Measurements from ENCODE around the gene AACS. TPM values are rescaled to one million over a fixed set of nuclear protein-coding genes. Genes with fewer than 3 reads are reported as not detected.

Gene AACS
- total and polyA plus RNA-seq, 2 experiments from 2014 or later = 24.2 to 33.2 TPM

DNA sequence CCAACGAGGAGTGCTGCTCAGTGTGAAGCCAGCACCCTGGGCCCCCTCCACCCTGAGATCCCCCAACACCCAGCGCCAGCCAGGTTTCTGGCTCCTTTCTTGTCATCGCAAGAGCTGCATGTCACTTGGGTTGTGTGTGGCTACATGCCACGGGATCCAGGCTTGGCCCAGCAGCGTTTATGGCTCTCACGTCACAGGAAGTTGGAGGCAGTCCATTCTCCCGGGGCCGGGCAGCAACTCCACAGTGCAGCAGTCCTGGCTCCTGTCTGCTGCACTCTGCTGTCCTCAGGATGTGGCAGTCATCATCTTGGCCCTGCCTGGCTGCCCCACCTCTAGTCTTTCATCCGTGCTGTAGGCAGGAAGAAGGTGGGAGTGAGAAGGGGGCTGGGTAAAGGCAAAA is 78.3 kb downstream of the AACS start:
- H3K9me3 ChIP-seq (ENCODE audit: low read depth) = no peaks in the 10 kb centered on the region
- no peak overlapping the region for H3K27ac ChIP-seq
- no peaks in the 10 kb centered on the region for H3K27me3 ChIP-seq
- no peaks in the 10 kb centered on the region for H3K4me1 ChIP-seq (ENCODE audit: insufficient read depth)
- WGBS (ENCODE audit: low lambda C conversion rate, missing lambda C conversion rate) = 63% methylated on average over 9 of the region's 9 CpGs
- no peaks in the 10 kb centered on the region for H3K9me2 ChIP-seq (replicated peaks; ENCODE audit: insufficient read depth)
- no peak overlapping the region for H2AFZ ChIP-seq
- no peaks in the 10 kb centered on the region for H3K79me2 ChIP-seq
- no peaks in the 10 kb centered on the region for H4K20me1 ChIP-seq (ENCODE audit: insufficient read depth, poor library complexity, severe bottlenecking)
- H3K4me3 ChIP-seq = no peak overlapping the region
- TF ChIP-seq, protein P1, sequence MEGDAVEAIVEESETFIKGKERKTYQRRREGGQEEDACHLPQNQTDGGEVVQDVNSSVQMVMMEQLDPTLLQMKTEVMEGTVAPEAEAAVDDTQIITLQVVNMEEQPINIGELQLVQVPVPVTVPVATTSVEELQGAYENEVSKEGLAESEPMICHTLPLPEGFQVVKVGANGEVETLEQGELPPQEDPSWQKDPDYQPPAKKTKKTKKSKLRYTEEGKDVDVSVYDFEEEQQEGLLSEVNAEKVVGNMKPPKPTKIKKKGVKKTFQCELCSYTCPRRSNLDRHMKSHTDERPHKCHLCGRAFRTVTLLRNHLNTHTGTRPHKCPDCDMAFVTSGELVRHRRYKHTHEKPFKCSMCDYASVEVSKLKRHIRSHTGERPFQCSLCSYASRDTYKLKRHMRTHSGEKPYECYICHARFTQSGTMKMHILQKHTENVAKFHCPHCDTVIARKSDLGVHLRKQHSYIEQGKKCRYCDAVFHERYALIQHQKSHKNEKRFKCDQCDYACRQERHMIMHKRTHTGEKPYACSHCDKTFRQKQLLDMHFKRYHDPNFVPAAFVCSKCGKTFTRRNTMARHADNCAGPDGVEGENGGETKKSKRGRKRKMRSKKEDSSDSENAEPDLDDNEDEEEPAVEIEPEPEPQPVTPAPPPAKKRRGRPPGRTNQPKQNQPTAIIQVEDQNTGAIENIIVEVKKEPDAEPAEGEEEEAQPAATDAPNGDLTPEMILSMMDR (IDR thresholded peaks at IDR 0.05; ENCODE audit: poor library complexity) = no peak
- TF ChIP-seq EZH2 (IDR thresholded peaks at IDR 0.05; ENCODE audit: borderline replicate concordance) (no peak), EZH2phosphoT487 (IDR thresholded peaks at IDR 0.05; ENCODE audit: low read depth, severe bottlenecking, unreplicated experiment) (no peak)
- no peaks in the 10 kb centered on the region for H3K36me3 ChIP-seq (replicated peaks; ENCODE audit: insufficient read depth, low read depth)
- no peak for DNase-seq (ENCODE audit: low spot score)
- no peak overlapping the region for H3K4me2 ChIP-seq

DNA sequence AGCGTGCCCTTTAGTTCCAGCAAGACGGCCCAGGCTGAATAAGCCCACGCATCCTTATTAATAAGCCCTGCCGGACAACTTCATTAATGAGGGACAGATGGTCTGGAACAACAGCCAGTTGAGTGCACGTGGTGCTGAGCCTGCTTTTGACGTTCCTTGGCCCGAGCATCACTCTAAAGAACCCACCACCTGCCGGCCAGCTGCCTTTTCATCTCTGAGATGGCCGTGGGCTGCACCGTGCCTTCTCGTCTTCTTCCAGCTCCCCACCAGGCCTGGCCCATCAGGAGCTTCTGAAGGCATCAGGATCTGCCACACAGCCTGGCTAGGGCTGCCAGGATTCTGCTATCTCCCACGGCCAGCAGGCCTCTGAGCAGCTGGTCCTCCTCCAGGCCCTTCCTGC is 80.0 kb downstream of the AACS start:
- TF ChIP-seq, protein P1 (IDR thresholded peaks at IDR 0.05; ENCODE audit: poor library complexity) = no peak
- TF ChIP-seq EZH2 (IDR thresholded peaks at IDR 0.05; ENCODE audit: borderline replicate concordance) (no peak), EZH2phosphoT487 (IDR thresholded peaks at IDR 0.05; ENCODE audit: low read depth, severe bottlenecking, unreplicated experiment) (no peak)
- Histone ChIP-seq H3K4me3 (no peak overlapping the region), H4K20me1 (ENCODE audit: insufficient read depth, poor library complexity, severe bottlenecking) (no peaks in the 10 kb centered on the region), H3K9me3 (ENCODE audit: low read depth) (no peaks in the 10 kb centered on the region), H3K79me2 (no peaks in the 10 kb centered on the region), H3K4me2 (no peak overlapping the region), H3K27ac (no peak overlapping the region), H3K36me3 (replicated peaks; ENCODE audit: insufficient read depth, low read depth) (no peaks in the 10 kb centered on the region), H3K9me2 (replicated peaks; ENCODE audit: insufficient read depth) (no peaks in the 10 kb centered on the region), H3K27me3 (no peaks in the 10 kb centered on the region), H2AFZ (no peak overlapping the region), H3K4me1 (ENCODE audit: insufficient read depth) (no peaks in the 10 kb centered on the region)
- WGBS (ENCODE audit: low lambda C conversion rate, missing lambda C conversion rate) = 71% methylated on average over 12 of the region's 12 CpGs
- no peak for DNase-seq (ENCODE audit: low spot score)

DNA sequence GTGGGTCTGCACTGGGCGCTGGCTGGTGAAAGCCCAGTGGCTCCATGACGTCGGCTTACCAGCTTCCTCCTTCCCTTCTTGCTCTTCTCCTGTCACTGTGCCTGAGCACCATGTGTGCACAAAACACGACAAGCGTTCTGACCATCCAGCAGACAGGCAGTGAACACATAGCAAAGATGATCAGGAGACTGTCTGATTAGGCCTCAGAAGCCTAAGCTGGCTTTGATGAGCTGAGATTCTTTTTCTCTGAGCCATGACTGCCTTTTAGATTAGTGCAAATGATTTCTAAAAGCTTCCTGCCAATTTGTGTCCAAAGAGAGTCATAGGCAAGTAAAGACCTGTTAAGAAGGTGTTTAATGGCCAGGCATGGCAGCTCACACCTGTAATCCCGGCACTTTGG is 83.1 kb downstream of the AACS start:
- TF ChIP-seq EZH2phosphoT487 (IDR thresholded peaks at IDR 0.05; ENCODE audit: low read depth, severe bottlenecking, unreplicated experiment) (no peak), EZH2 (IDR thresholded peaks at IDR 0.05; ENCODE audit: borderline replicate concordance) (no peak)
- TF ChIP-seq, protein P1 (IDR thresholded peaks at IDR 0.05; ENCODE audit: poor library complexity) = no peak
- no peaks in the 10 kb centered on the region for H4K20me1 ChIP-seq (ENCODE audit: insufficient read depth, poor library complexity, severe bottlenecking)
- DNase-seq (ENCODE audit: low spot score) = no peak

More for the DNA sequence above, 83.1 kb downstream of the AACS start:
- no peaks in the 10 kb centered on the region for H3K9me3 ChIP-seq (ENCODE audit: low read depth)
- H3K27ac ChIP-seq = no peak overlapping the region
- no peaks in the 10 kb centered on the region for H3K27me3 ChIP-seq
- no peak overlapping the region for H3K4me3 ChIP-seq
- no peaks in the 10 kb centered on the region for H3K4me1 ChIP-seq (ENCODE audit: insufficient read depth)
- 89% methylated on average over 6 of the region's 6 CpGs for WGBS (ENCODE audit: low lambda C conversion rate, missing lambda C conversion rate)
- H2AFZ ChIP-seq = no peak overlapping the region
- H3K79me2 ChIP-seq = no peaks in the 10 kb centered on the region
- H3K9me2 ChIP-seq (replicated peaks; ENCODE audit: insufficient read depth) = no peaks in the 10 kb centered on the region
- no peak overlapping the region for H3K4me2 ChIP-seq
- no peaks in the 10 kb centered on the region for H3K36me3 ChIP-seq (replicated peaks; ENCODE audit: insufficient read depth, low read depth)

Measured in hepatocyte (in vitro differentiated cells).